Astrocyte (in vitro differentiated cells and primary cell): ENCODE results near the gene HS6ST3. TPM values are rescaled to one million over a fixed set of nuclear protein-coding genes. Genes with fewer than 3 reads are reported as not detected.

ENCODE experiments used
- DNase-seq: peaks from one replicate; pipeline ENCODE4 v3.0.0-alpha.2; 2010; ENCODE audit warnings: low read depth
- FAIRE-seq: peaks from 2 replicates; lab custom pipeline; 2011; peaks lifted over from hg19 to GRCh38; lab: Jason Lieb, UNC
- H2AFZ ChIP-seq: 2 replicates; pipeline ENCODE4 v1.6.0; 2012; ENCODE audit warnings: low read depth, low read length, inconsistent platforms
- H3K27ac ChIP-seq: 2 replicates; pipeline ENCODE4 v1.5.1; 2011; ENCODE audit warnings: low read depth, low read length, inconsistent platforms
- H3K27me3 ChIP-seq: 2 replicates; pipeline ENCODE4 v1.6.0; 2011; ENCODE audit warnings: low read length, inconsistent platforms; ENCODE audit not compliant: insufficient read depth
- H3K36me3 ChIP-seq: 2 replicates; pipeline ENCODE4 v1.5.1; 2011; ENCODE audit warnings: low read length, inconsistent platforms; ENCODE audit not compliant: insufficient read depth
- H3K4me1 ChIP-seq: 2 replicates; pipeline ENCODE4 v1.5.1; 2011; ENCODE audit warnings: low read length, inconsistent platforms; ENCODE audit not compliant: insufficient read depth
- H3K4me2 ChIP-seq: 2 replicates; pipeline ENCODE4 v1.6.0; 2012; ENCODE audit warnings: low read length, inconsistent platforms
- H3K4me3 ChIP-seq: 2 replicates; pipeline ENCODE4 v1.5.1; 2011; ENCODE audit warnings: low read depth, mild to moderate bottlenecking, low read length, inconsistent platforms; ENCODE audit not compliant: insufficient read depth
- H3K79me2 ChIP-seq: 2 replicates; pipeline ENCODE4 v1.6.0; 2012; ENCODE audit warnings: mild to moderate bottlenecking, low read length, inconsistent platforms; ENCODE audit not compliant: insufficient read depth
- H3K9ac ChIP-seq: 2 replicates; pipeline ENCODE4 v1.6.0; 2012; ENCODE audit warnings: mild to moderate bottlenecking, low read length, inconsistent platforms
- H3K9me3 ChIP-seq: 2 replicates; pipeline ENCODE4 v1.5.1; 2012; ENCODE audit warnings: low read depth, mild to moderate bottlenecking, low read length, inconsistent platforms; ENCODE audit not compliant: insufficient read depth
- H4K20me1 ChIP-seq: 2 replicates; pipeline ENCODE4 v1.6.0; 2012; ENCODE audit warnings: low read length, inconsistent platforms; ENCODE audit not compliant: insufficient read depth
- H3K27ac Mint-ChIP-seq: one replicate; pipeline ENCODE4 v1.8.0; 2021; ENCODE audit warnings: mild to moderate bottlenecking, mixed read lengths; ENCODE audit not compliant: unreplicated experiment
- H3K27me3 Mint-ChIP-seq: one replicate; pipeline ENCODE4 v1.8.0; 2021; ENCODE audit warnings: low read depth, mixed read lengths; ENCODE audit not compliant: unreplicated experiment
- H3K36me3 Mint-ChIP-seq: one replicate; pipeline ENCODE4 v1.8.0; 2021; ENCODE audit warnings: low read depth, mixed read lengths; ENCODE audit not compliant: unreplicated experiment
- H3K4me1 Mint-ChIP-seq: one replicate; pipeline ENCODE4 v1.8.0; 2021; ENCODE audit warnings: low read depth, mixed read lengths; ENCODE audit not compliant: unreplicated experiment
- H3K4me3 Mint-ChIP-seq: one replicate; pipeline ENCODE4 v1.8.0; 2021; ENCODE audit warnings: mild to moderate bottlenecking, moderate library complexity, mixed read lengths; ENCODE audit not compliant: unreplicated experiment
- H3K9me3 Mint-ChIP-seq: one replicate; pipeline ENCODE4 v1.8.0; 2021; ENCODE audit warnings: mild to moderate bottlenecking, mixed read lengths; ENCODE audit not compliant: unreplicated experiment
- CTCF ChIP-seq: IDR thresholded peaks from 2 replicates; pipeline ENCODE4 v1.5.1; 2011; ENCODE audit warnings: low read depth, mild to moderate bottlenecking, inconsistent platforms, low read length, moderate library complexity; ENCODE audit not compliant: insufficient read depth
- EZH2 ChIP-seq: IDR thresholded peaks from 2 replicates; pipeline ENCODE4 v1.6.1; 2012; ENCODE audit warnings: mild to moderate bottlenecking, low read length, inconsistent platforms; ENCODE audit not compliant: insufficient read depth
- total RNA-seq: library from RNA; stranded (reverse); gene quantifications from 2 replicates; pipeline ENCODE4 v1.2.1, GENCODE V29; 2021

Gene HS6ST3
- total RNA-seq, 1 donor from 2014 or later = 0.07 TPM

- H3K9ac ChIP-seq = no peak overlapping the region
- H3K9me3 Mint-ChIP-seq = peaks cover 3% of the 10 kb centered on the region
- no peaks in the 10 kb centered on the region for H3K9me3 ChIP-seq
- H2AFZ ChIP-seq = no peak overlapping the region
- H3K4me3 Mint-ChIP-seq = no peak overlapping the region
- FAIRE-seq (no peak), DNase-seq (no peak)
- H3K27me3 ChIP-seq = no peaks in the 10 kb centered on the region
- no peaks in the 10 kb centered on the region for H3K36me3 ChIP-seq
- H3K27ac ChIP-seq = no peak overlapping the region
- H4K20me1 ChIP-seq = no peaks in the 10 kb centered on the region
- H3K4me1 ChIP-seq = no peaks in the 10 kb centered on the region
- H3K4me2 ChIP-seq = no peak overlapping the region
- H3K27me3 Mint-ChIP-seq = no peaks in the 10 kb centered on the region
- H3K36me3 Mint-ChIP-seq = no peaks in the 10 kb centered on the region
- H3K4me3 ChIP-seq = no peak overlapping the region
- no peak overlapping the region for H3K27ac Mint-ChIP-seq
- H3K4me1 Mint-ChIP-seq = no peaks in the 10 kb centered on the region
- H3K79me2 ChIP-seq = no peaks in the 10 kb centered on the region
- no peak for TF ChIP-seq EZH2
- no peak for TF ChIP-seq CTCF
Measured at GRCh38 chr13:96202315-96202714, 112.4 kb downstream of the HS6ST3 start.

- no peaks in the 10 kb centered on the region for H3K36me3 ChIP-seq
- DNase-seq (no peak), FAIRE-seq (no peak)
- H3K4me1 Mint-ChIP-seq = no peaks in the 10 kb centered on the region
- no peak overlapping the region for H3K27ac Mint-ChIP-seq
- H3K4me3 ChIP-seq = no peak overlapping the region
- H3K9me3 Mint-ChIP-seq = peaks cover 3% of the 10 kb centered on the region
- no peak overlapping the region for H3K4me3 Mint-ChIP-seq
- no peak overlapping the region for H2AFZ ChIP-seq
- no peaks in the 10 kb centered on the region for H4K20me1 ChIP-seq
- no peaks in the 10 kb centered on the region for H3K4me1 ChIP-seq
- no peaks in the 10 kb centered on the region for H3K36me3 Mint-ChIP-seq
- H3K9ac ChIP-seq = no peak overlapping the region
- TF ChIP-seq EZH2 = no peak
- no peak for TF ChIP-seq CTCF
- no peaks in the 10 kb centered on the region for H3K27me3 ChIP-seq
- H3K27me3 Mint-ChIP-seq = no peaks in the 10 kb centered on the region
- H3K9me3 ChIP-seq = no peaks in the 10 kb centered on the region
- no peaks in the 10 kb centered on the region for H3K79me2 ChIP-seq
- H3K27ac ChIP-seq = no peak overlapping the region
- H3K4me2 ChIP-seq = no peak overlapping the region
Measured at GRCh38 chr13:96203471-96203870, 113.6 kb downstream of the HS6ST3 start.

- Histone ChIP-seq H3K4me3 (no peak overlapping the region), H3K79me2 (no peaks in the 10 kb centered on the region), H3K9me3 (no peaks in the 10 kb centered on the region), H3K4me2 (no peak overlapping the region), H3K27me3 (no peaks in the 10 kb centered on the region), H3K27ac (no peak overlapping the region), H3K36me3 (no peaks in the 10 kb centered on the region), H3K4me1 (no peaks in the 10 kb centered on the region), H4K20me1 (no peaks in the 10 kb centered on the region), H3K9ac (no peak overlapping the region), H2AFZ (no peak overlapping the region)
- no peak for FAIRE-seq
- Mint-ChIP-seq H3K4me3 (no peak overlapping the region), H3K27ac (no peak overlapping the region), H3K4me1 (no peaks in the 10 kb centered on the region), H3K9me3 (no peaks in the 10 kb centered on the region), H3K36me3 (no peaks in the 10 kb centered on the region), H3K27me3 (no peaks in the 10 kb centered on the region)
- no peak for DNase-seq
- TF ChIP-seq EZH2 = no peak
- TF ChIP-seq CTCF = no peak
Measured at GRCh38 chr13:96214824-96215445, 125.0 kb downstream of the HS6ST3 start.
